GM11168 (cell line): ENCODE measurements around the gene SLC13A2.

Experiments used
- in situ Hi-C: fragments of 300-500 bp; cut with MboI; formaldehyde crosslinking; loops from one replicate; pipeline ENCODE4 v1.12.0; 2022; ENCODE audit warnings: low sequenced_read_pairs; ENCODE audit not compliant: unreplicated experiment

SLC13A2 gene

DNA sequence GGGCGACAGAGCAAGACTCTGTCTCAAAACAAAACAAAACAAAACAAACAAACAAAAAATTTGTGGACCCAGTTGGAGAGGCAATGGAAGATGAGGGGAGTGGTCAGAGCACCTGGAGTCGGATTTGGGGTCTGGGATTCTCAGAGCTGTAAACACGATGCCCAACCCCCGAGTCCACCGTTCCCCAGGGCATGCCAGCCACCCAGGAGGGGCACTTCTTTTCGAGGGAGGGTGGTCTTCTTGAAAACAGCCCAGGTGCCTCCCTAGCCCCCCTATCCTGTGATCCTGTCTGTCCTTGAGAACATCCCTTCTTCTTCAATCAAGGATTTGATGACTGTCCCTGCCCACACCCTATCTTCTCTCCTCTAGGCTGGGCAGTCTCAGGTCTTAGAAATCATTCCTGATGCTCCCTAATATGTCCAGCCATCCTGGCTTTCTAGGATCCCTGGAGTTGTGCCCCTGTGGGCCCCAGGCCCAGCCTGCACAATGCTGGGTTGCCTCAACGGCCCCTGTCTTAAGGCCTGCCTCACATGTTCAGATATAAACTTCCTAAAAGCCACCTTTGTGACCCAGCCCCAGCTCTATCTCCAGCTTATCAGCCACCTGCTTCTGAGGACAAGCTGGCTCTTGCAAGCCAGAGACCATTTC, 3.1 kb upstream of the SLC13A2 start:
- in situ Hi-C loops: no loop called here

DNA sequence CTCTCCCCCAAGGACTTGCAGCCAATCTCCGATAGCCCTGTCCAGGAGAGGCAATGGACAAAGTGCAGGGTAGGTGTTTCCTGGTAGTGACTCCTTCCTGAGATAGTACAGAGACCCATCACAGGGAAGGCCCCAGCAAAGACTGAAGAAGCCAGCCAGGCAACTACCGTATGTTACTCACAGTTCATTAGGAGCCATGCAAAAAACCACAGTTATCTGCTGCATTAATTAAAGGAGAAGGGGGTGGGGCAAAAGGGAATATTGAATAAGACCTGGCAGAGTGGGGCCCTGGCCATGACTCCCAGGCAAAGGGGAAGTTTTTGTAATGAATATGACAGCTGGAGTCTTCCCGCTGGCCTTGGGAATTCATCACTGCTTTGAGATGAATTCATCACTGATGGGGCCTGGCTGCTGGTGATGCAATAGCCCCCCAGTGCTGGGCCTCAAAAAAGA, 2.5 kb upstream of the SLC13A2 start:
- in situ Hi-C loops: no loop called here

DNA sequence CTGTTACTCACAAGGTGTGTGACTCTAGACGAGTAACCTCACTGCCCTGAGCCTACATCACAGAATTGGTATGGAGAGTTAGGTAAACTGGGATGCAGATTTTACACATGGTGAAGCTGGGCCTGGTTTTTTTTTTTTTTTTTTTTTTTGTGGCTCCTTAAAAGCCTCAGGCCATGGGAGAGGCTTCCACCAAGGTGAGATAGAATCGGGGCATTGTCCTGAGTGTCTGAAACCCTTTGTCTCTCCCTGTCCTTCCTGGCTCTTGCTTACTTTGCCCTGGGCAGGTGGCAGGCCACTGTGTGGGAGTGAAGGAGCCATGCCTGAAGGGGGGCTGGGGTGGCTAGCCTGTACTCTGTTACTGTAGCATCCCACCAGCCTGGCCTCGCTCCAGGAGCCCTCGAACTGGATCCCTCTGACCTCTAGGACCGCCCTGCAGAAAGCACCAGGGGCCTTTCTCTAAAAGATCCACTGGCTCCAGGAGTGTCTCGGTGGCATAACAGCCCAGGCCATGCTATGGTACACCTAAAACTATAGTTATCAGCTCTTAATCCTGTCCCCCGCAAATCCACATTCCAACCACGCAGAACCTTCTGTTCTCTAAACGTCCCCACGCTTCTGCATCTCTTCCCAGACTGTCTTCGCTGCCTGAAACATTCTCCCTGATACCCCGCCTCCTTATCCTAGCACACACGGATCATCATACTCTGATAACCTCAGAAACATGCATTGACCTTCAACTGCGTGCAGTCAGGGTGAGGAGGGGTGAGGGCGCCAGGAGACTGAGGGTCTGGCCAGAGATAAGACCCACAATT, 1.7 kb upstream of the SLC13A2 start:
- in situ Hi-C loops: no loop called here

DNA sequence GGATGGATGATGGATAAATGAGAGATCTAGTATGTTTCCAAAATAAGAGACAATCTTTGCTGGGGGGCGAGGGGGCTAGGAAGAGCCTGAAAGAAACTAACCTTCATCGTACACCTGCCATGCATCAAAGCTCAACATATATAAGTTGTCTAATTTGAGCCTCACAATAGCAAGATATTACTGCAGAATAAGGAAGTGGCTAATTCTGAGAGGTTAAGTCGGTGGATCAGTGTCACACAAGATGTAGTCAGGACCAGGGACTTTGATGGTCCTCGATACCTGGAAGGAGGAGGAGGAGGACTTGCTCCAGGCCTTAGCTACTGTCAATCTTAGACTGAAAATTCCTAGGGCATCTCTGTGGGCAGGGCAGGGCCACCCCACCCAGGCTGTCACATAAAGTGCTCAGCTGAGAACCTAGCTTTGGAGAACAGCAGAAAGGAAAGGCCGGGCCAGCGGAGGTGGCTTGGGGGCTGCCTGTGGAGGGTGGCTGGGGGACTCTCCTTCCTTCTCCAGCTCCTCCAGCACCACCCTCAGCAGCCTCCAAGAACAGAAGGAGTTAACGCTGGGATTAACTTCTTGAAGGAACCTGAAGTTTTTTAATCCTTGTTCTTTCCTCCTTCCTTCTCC, 460 bp upstream of the SLC13A2 start:
- in situ Hi-C loops: no loop called here

DNA sequence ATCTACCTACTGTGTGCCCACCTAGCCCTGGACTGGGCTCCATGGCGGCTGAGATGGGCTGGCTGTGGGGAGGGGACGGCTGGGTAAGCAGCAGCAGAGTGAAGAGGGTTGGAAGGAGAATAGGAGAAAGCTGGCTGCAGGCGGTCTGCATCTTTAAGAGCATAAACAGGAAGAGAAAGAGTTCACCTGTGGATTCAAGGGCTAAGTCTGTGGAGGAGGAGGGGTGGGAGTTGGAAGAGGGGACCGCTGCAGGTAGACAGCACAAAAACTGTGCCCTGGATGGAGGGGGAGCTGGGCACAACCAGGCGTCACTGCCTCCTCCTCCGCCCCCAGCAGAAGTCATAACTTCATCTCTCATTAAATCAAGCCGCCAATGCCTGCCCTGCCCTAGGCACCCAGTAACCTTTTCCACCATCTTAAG, 677 bp downstream of the SLC13A2 start:
- in situ Hi-C loops: no loop called here

DNA sequence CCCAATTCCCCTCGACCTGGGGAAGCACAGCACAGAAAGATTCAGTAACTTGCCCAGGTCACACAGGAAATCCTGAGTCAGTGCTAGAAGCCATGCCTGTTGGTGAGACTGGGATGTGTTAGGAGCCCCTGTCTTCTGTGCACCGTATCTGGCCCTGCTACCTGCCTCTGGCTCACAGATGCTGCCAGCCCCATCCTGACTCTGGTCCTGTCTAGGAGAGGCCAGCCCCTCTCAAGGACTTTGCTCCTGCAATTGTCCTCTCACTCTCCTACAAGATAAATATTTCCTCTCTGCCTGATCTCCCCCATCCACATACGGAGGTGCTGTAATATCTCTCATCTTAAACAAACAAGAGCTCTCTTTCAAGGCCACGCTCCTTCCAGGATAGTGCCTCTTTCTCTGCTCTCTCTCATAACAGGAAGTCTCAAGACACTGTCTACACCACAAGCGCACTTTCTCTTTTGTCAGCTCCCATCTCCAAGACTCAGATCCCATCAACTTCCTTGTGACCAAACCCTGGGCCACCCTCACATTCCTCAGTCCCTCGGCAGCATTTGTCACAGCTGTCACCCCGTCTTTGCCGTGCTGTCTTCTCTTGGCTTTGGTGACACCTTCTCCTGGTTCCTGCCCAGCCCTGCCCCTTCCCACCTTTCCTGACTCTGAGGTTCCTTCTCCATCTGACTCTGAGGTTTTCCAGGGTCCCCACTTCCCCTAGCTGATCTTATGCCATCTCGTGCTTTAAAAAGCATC, 1.9 kb downstream of the SLC13A2 start:
- in situ Hi-C loops: no loop called here

DNA sequence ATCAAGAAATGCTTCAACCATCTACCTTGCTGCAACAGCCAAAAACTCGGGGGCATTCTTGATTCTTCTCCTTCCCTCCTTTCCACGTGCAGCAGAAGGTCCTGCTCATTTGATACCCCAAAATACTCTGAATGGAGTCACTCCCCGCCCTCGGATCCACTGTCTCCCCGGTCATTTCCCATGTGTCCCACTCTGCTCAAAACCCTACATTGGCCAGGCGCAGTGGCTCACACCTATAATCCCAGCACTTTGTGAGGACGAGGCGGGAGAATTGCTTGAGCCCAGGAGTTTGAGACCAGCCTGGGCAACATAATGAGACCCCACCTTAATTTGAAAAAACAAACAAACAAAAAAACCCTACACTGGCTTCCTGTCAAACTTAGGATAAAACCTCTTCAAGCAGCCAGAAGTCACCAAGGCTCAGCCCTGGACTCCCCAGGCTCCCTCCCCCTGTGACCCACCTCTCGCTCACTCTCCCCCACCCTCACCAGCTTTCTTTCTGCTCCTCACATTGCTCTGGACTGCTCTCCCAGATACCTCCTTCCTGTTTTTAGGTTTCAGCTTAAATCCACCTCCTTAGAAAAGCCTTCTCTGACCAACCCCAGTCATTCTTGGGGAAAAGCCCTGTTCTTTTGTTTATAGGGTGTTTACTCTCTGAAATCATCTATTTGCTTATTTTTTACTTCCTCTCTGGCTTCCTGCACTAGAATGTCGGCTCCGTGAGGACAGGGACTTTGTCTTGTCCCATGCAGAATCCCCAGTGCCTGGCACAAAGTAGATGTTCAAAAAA, 2.8 kb downstream of the SLC13A2 start:
- in situ Hi-C loops: no loop called here

DNA sequence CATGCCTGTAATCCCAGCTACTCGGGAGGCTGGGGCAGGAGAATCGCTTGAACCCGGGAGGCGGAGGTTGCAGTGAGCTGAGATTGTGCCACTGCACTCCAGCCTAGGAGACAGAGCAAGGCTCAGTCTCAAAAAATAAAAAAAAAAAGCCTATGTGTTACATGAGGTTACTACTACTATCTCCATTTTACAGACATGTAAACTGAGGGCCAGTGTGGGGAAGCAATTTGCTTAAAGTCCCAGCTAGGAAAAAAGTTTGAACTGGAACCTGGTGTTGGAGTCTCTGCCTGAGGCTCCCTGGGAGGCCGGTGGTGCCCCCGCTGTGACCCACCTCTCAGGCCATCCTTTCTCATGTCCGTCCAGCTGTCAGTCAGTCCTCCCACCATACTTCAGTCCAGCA, 4.5 kb downstream of the SLC13A2 start:
- in situ Hi-C loops: no loop called here

DNA sequence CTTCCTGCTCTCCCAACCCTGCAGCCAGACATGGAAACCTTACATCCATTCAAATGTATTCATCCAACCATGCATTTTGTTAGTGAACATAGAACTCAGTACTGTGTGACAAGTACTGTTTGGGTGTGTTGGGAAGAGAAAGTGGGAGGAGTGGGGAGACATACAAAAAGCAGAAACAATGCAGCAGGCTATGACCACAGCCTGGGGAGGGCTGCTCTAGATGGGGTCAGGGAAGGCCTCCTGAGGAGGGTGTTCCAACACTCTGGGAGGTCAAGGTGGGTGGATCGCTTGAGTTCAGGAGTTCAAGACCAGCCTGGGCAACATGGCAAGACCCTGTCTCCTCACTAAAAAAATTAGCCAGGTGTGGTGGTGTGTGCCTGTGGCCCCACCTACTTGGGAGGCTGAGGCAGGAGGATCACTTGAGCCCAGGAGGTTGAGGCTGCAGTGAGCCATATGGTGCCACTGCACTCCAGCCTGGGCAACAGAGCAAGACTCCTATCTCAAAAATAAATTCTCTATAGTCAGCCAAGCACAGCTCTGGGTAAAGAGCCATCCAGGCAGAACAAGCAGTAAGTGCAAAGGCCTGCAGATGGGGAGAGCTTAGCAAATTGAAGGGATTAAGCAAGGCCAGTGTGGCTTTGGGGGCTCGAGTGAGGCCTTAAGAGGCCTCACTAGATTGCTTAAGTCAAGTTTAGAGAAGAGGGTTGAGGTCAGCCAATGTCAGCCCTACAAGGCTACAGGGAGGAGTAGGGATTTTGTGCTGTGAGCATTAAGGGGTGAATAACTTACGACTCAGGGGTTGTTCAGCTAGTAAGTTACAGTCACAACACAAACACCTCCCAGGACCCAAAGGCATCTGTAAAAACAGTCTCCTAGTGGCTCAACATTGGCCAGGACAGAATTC, 5.5 kb downstream of the SLC13A2 start:
- in situ Hi-C loops: no loop called here

DNA sequence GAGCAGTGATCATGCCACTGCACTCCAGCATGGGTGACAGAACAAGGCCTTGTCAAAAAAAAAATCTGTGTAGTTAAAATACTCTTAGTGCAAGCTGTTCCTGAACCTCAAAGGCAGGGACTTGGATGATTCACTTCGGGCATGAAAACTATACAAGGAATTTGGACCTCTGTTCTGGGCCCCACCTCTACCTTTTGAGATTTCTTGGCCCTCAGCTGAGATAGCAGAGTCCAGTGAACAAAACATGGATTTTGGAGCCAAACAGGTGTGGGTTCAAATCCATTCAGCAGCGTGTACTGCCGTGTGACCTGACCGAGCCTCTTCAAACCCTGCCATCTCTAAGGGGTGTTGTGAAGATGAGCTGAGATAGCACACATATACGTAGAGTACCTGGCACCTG, 6.8 kb downstream of the SLC13A2 start:
- in situ Hi-C loops: no loop called here

DNA sequence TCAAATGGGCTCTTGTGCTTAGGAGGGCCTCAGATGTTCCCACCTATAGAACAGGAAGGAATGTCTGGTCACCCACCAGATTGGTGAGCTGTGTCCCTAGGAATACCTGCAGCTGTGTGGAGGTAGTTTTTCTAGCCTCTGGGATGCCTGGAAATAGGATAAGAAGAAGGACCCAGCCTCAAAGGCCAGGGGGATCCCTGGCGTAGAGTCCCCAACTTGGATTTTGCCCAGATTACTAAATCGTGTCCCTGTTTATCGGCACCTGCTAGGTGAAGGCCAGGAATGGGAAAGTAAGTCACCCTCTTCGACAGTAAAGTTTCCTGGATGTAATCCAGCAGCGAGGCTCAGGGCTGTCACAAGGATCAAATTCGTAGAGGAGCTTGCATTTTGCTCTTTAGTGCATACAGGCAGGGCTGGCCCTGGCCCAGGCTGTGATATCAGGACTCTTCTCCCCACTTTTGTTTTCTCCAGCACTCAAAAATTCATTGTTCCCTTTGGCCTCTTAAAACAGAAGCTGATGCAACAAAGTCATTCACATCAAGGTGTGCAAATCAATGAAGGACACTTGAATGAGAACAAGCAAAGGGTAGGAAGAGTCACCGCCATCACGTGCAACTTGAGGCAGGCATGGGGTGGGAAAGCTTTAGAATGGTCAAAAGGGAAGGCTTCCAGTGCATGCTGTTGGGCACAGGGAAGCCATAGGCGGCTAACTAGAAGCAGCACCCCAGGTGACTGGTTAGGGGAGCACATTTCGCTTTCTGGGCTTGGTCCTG, 7.5 kb downstream of the SLC13A2 start:
- in situ Hi-C loops: no loop called here

DNA sequence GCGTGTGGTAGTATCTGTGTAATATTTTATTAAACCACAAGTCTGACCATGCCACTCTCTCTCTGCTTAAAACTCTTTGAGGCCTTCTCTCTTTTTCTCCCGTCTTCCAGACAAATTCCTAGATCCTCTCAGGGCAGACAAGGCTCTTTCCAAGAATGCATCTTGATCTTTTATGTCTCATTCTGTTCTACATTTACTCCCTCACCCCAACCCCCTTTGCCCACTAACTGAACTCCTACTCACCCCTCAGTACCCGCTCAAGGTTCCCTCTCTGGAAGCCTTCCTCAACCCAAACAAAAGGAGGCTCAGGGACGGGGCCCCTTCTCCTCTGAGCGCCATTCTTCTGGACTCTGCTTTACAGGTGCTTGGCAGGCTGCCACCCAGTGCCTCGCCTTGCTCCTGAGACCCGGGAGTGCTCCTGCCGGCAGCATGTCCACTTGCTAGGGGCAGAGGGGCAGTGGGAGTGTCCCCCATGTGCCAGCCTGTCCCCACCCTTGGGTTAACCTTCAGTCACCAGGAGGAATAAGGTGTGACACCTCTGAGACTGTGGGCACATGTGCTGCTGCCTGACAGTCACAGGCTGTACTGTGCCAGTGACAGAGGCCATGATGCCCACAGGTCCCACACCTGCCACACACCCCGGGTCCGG, 9.2 kb downstream of the SLC13A2 start:
- in situ Hi-C loops: no loop called here

DNA sequence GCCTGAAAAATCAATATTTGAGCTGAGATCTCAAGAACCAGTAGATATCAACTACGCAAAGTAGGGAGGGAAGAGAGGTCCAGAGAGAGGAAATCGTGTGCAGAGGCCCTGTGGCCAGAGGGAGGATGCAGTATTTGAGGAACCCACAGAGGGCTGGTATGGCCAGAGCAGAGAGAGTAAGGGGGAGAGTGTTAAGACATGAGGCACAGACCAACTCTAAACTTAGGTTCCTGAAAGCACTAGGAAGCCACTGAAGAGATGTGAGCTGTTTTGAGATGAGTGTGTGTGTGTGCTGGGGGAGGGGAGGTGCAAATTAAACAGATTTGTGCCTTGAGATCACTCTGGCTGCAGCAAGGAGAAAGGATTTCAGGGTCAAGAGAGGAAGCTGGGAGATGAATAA, 10.9 kb downstream of the SLC13A2 start:
- in situ Hi-C loops: no loop called here

DNA sequence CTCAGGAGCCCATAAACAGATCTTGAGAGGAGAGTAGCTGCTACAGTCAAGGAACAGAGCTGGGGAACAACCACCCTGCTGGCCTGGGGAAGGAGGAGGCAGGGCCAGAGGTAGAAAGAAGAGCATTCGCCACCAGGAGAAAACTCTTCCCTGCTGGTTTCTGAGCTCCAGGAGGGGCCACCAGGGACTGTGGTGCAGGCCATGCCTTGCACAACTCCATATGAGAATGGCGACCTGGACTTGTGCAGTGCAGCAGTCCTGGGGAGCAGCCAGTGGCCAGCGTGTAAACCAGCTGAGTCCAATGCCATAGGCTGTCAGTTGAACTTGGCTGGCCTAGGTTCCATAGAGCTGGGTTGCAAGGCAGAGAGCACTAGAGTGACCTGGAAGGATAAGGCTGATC, 11.6 kb downstream of the SLC13A2 start:
- in situ Hi-C loops: no loop called here

DNA sequence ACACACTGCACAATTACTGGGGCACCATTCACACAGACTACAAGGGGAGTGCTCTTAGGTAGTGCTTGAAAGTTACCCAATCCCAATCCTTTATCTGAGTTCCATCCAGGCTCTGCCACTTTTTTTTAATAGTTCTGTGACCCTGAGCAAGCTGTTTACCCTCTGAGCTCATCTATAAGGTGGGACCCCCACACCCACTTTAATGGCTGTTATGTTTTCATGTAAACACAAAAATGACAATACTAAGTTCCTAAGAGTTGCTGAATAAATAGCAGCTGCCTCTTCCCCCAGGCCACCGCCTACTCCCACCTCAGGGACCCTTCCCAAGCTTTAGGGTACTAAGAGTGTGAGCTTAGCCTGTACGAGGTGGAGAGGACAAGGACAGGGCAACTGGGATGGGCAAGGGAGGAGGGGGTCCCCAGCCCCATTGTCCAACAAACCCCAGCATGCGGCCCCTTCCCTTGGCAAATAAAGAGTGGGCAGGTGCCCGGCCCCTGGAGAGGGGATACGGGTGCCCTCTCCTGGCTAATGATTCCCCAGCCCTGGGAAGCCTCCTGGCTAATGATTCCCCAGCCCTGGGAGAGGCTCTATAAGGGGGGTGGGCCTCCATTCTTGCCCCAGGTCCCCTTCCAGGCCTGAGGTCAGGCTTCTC, 14.6 kb downstream of the SLC13A2 start:
- in situ Hi-C loops: no loop called here

DNA sequence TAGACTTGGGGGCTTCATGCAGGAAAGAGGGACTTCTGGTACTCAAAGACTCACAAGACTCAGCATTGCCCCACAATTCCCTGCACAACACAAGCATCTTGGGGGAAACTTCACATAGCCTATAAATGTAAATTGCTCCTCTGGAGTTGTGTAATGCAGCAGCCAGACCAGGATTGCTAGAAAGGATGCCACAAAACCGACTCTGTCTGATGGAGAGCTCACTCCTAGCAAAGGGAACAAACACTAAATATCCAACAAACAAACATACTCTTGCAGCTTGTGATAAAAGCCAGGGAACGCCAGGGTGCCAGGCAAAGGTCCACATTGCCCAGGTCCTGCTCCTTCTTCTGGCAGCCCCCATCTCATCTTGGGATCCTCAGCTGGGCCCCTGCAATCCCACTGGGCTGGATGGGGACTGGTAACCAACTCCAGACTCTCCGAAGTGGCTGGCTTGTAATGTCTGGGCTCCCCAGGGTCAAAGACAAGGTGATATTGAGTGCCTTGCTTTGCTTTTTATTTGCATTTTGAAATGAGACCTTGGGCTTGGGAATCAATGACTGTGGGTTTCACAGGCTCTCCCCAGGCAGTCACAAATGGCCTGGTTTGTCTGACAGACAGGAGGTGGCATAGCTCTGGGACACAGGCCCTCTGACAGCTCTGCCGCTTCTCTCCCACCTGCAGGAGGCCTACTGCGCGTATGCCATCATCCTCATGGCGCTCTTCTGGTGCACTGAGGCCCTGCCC, 15.3 kb downstream of the SLC13A2 start:
- in situ Hi-C loops: no loop called here
